Measurements from ENCODE around the gene TEKT3.

Gene TEKT3

DNA sequence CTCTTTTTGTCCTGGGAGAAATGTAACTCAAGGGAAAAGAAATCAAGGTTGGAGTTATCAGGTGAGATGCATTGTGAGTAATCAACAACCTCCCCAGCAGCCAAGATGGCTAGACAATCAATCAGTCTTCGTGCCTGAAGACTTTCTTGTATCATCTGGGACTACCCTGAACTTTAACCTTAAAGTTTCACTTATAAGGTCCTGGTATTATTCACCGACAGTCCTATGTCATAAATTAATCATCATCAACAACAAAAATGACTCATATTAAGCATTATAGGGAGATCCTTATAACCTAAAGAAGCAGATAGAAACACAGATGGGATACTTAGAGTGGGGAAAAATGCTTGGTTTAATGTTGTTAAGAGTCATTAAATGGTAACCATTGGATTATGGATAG is 7.7 kb upstream of the TEKT3 start:
- DNase-seq = no peak

DNA sequence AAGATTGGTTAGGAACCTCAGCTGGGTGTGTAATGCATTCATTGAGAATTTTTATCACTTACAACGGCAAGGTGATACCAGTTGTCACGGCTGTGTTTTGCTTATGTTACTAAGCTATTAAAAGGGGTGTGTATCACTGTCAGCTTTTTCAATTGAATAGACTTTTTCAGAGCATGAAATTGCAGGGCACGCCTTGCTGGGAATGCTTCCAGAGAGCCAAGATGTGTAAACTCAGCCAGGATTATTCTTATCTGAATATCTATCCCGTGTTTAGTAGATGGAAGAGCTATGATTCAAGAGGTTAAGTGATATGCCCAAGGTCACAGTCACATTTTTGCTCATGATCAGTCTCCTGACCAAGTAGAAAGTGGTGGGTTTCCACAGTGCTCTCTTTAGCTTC is 6.6 kb upstream of the TEKT3 start:
- DNase-seq = no peak

GRCh38 chr17:15346066-15346595 is 4.7 kb upstream of the TEKT3 start:
- DNase-seq = no peak

DNA sequence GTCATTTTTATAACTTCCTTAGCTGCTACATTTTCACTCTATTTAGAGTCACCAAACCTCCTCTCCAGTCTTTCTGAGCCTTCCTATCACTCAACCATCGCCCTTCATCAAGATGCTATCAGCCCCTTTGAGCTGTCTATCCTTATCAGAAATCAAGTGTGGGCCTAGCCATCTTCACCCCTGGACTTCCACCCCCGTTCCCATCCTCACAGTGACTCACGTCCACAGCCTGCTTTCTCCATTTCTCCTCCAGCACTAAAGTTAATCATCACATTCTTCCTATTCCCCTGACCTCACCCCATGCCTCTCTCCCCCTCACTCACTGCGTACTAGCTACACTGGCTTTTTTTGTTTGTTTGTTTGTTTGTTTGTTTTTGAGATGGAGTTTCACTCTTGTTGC is 2.4 kb upstream of the TEKT3 start:
- no peak for DNase-seq

- DNase-seq = no peak
These were observed 1.1 kb upstream of the TEKT3 start for GRCh38 chr17:15342460-15342859.

- no peak for DNase-seq
These were observed 569 bp upstream of the TEKT3 start for GRCh38 chr17:15341966-15342365.

GRCh38 chr17:15340966-15341365 is 431 bp downstream of the TEKT3 start:
- DNase-seq = no peak

GRCh38 chr17:15335446-15335845 is 6.0 kb downstream of the TEKT3 start:
- DNase-seq = no peak

- no peak for DNase-seq
These were observed 7.1 kb downstream of the TEKT3 start for GRCh38 chr17:15334266-15334665.

GRCh38 chr17:15332338-15332737 is 9.1 kb downstream of the TEKT3 start:
- no peak for DNase-seq

GRCh38 chr17:15323131-15323530 is 18.3 kb downstream of the TEKT3 start:
- DNase-seq = no peak

GRCh38 chr17:15321556-15322251 is 19.7 kb downstream of the TEKT3 start:
- DNase-seq = no peak

DNA sequence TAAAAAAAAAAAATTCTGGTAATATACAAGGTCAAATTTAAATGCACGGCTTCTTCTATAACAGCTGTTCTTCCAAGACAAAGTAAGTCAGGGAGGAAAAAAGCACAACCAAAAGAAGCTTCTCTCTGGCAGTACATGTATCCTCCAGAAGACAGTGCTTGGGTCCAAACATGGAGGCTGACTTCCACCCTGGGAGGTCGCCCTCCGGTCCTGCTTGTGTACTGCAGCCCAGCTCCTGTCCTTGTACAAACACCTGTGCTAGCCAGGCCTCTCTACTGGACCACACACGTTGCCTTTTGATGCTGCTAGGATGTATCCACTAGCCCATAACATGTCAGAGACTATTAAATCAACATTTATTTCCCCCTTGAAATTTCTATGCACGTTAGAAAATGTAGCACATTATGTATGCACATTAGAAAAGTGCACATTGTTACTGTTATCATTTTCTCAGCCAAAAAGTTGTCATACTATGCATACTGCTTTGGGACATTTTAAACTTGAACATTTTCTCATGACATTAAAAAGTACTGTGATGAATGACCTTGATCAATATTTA is 21.9 kb downstream of the TEKT3 start:
- DNase-seq = no peak

DNA sequence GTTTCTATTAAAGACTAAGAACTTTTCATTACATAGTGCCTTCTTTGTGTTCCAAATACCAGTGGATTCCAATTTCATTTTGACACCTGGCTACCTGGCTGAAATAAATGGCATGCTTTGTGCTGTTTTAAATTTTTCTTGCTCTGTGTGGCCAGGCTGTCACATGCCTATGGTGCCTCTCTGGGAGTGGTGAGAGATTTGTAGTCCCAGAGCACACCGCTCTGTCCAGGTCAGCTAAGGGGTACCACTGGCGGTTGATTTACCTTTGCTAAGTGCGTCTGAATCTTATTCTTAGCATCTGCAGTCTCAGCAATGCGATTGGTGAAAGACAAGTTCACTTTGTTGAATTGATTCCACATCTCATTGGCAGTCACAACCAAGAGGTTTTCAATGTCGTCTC is 29.4 kb downstream of the TEKT3 start:
- no peak for DNase-seq

DNA sequence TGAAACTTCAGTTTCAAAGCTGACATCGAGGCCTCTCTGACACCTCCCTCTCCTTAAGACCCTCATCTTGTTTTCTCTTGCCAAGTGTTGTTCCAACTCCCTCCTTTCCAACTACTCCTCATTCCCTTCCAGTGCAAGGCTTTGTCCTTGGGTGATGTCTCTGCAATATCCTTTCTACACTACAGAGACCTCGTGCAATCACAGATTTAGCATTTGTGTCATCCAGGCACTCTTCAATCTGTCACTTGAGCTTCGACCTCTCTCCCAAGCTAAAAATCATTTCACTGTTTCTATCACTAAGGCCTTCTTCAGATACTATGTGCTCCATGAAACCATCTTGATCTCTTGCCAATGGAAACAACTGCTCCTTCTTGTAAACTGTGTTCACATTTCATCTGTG is 31.6 kb downstream of the TEKT3 start:
- no peak for DNase-seq

GRCh38 chr17:15309236-15309635 is 32.2 kb downstream of the TEKT3 start:
- no peak for DNase-seq

- DNase-seq = no peak
These were observed 32.6 kb downstream of the TEKT3 start for GRCh38 chr17:15308758-15309157.

DNA sequence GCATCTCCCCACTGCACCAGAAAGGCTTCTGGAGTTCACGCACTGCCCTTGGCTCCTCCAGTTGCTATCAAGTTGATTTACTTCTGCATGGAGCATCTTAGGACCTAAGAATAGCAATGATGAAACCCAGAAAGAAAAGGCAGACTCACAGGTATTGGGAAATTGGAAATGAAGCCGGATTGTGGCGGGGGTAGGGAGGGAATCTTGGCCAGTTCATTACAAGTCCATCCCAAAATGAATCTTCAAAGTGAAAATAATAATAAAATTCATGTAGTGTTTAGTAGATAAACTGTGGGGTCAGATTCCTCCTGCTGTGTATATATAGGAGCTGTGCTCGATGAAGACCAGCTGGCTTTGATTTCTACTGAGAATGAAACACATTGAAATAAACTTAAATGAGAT is 33.7 kb downstream of the TEKT3 start:
- DNase-seq = no peak

DNA sequence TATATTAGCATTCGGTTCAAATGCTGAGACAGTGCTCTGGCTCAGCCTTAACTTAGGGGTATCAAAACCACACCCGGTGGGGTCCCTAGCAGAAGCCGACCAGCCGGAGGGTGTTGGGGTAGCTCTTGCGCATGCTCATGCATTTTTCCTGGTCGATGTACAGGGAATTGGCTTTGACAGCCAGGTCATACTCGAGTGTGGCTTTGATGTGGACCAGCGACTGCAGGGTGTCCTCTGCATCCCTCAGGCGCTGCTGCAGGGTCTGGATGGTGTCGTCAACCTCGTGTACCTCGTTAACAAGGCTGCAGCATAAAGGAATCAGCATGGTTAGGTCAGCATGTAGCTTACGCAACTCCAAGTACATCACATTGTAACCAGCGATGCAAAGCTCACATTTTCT is 37.5 kb downstream of the TEKT3 start:
- DNase-seq = no peak

DNA sequence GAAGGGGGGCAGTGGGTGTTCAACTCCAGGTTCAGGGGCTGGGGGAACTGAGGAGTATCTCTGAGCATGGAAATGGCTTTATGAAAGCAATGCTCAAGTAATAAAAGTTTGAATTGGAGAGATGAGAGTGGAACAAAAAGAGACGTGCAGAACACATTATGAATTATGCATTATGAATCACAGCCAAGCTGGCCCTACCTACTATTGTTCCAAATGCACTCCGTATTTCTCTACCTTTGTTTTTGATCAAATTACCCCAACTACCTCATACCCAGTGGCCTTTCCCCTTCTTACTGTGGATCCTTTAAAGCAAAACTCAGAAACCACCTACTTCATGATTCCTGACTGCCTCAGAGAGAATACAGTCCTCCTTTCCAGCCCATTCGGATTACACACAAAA is 38.1 kb downstream of the TEKT3 start:
- DNase-seq = no peak

GRCh38 chr17:15301845-15302244 is 39.6 kb downstream of the TEKT3 start:
- DNase-seq = no peak

DNA sequence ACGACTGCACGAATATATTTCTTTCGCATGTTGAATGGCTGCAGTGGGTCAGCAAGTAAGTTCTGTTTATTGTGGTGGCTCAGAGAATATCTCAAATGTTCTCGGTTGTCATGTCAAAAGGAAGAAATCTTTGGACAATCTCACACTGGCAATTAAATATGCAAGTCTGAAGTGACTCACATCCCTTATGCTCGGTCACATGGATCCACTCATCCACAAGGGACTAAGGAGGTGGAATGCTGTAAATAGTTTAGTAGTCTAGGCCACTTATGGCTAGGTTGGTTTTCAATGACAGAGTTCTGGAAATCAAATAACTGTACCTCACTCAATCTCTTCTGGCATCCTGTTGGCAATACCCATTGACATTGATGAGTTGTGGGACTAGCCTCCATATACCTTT is 43.2 kb downstream of the TEKT3 start:
- DNase-seq = no peak

- no peak for DNase-seq
These were observed 47.8 kb downstream of the TEKT3 start for GRCh38 chr17:15293558-15293957.

DNA sequence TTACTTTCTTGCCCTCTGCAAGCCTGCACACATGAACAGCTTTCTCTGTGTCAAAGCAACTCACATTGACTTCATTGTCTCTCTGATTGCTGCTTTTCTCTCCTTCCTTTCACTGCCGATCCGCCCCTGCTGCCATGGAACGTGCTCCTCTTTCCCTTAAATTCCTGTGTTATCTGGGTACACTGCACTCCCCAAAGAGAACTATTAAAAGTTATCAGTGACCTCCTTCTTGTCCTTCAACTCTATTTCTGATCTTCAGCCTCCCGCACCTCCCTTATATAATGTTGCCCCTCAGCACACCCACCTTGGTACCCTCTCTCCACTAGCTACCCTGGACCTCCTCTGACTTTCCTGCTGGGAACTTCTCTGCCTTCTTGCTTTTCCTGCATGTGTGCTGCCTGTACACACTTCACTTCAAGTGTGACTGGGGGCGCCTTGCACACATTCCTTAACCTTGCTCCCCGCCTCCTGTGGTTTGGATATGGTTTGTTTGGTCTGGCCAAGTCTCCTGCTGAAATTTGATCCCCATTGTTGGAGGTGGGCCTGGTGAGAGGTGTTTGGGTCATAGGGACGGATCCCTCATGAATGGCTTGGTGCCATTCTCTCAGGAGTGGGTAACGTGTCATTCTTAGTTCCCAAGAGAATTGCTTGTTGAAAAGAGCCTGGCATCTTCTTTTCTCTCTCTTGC is 49.6 kb downstream of the TEKT3 start:
- DNase-seq = no peak
